ENCODE measurements around the gene PLCXD3.
"Not testable (repeated sequence)": the region's sequence is repeated elsewhere in the genome, so short reads cannot be mapped to it uniquely, and the experiment has no call there.

Gene PLCXD3

GRCh38 chr5:41508696-41509398, 1.6 kb downstream of the PLCXD3 start:
- H3K4me3 ChIP-seq (ENCODE audit: low read depth in 1 of 2, low read length in 1 of 2), result no peak overlapping the region
- TF ChIP-seq CTCF (IDR thresholded peaks at IDR 0.05), result no peak
- H3K4me1 ChIP-seq (ENCODE audit: control insufficient read depth in 1 of 2, insufficient read depth in 1 of 2, low read depth in 1 of 2, low read length in 1 of 2), result no peaks in the 10 kb centered on the region
- H3K27me3 ChIP-seq, result peaks cover 30% of the 10 kb centered on the region
- no peaks in the 10 kb centered on the region for H3K36me3 ChIP-seq
- H3K27ac ChIP-seq, result no peak overlapping the region
- no peaks in the 10 kb centered on the region for H3K9me3 ChIP-seq

- Histone ChIP-seq H3K27me3 (peaks cover 30% of the 10 kb centered on the region), H3K9me3 (no peaks in the 10 kb centered on the region), H3K4me3 (ENCODE audit: low read depth in 1 of 2, low read length in 1 of 2) (no peak overlapping the region), H3K36me3 (no peaks in the 10 kb centered on the region), H3K27ac (no peak overlapping the region), H3K4me1 (ENCODE audit: control insufficient read depth in 1 of 2, insufficient read depth in 1 of 2, low read depth in 1 of 2, low read length in 1 of 2) (no peaks in the 10 kb centered on the region)
- TF ChIP-seq CTCF (IDR thresholded peaks at IDR 0.05), result no peak
Measured at GRCh38 chr5:41508186-41508585, 2.2 kb downstream of the PLCXD3 start.

GRCh38 chr5:41507501-41507900, 2.9 kb downstream of the PLCXD3 start:
- Histone ChIP-seq H3K36me3 (no peaks in the 10 kb centered on the region), H3K4me1 (ENCODE audit: control insufficient read depth in 1 of 2, insufficient read depth in 1 of 2, low read depth in 1 of 2, low read length in 1 of 2) (no peaks in the 10 kb centered on the region), H3K27ac (no peak overlapping the region), H3K27me3 (peaks cover 30% of the 10 kb centered on the region), H3K4me3 (ENCODE audit: low read depth in 1 of 2, low read length in 1 of 2) (no peak overlapping the region), H3K9me3 (no peaks in the 10 kb centered on the region)
- TF ChIP-seq CTCF (IDR thresholded peaks at IDR 0.05), result no peak

- Histone ChIP-seq H3K4me1 (ENCODE audit: control insufficient read depth in 1 of 2, insufficient read depth in 1 of 2, low read depth in 1 of 2, low read length in 1 of 2) (no peaks in the 10 kb centered on the region), H3K27me3 (peaks cover 2% of the 10 kb centered on the region), H3K36me3 (no peaks in the 10 kb centered on the region), H3K27ac (no peak overlapping the region), H3K4me3 (ENCODE audit: low read depth in 1 of 2, low read length in 1 of 2) (no peak overlapping the region), H3K9me3 (no peaks in the 10 kb centered on the region)
- no peak for TF ChIP-seq CTCF (IDR thresholded peaks at IDR 0.05)
Measured at GRCh38 chr5:41503860-41504259, 6.5 kb downstream of the PLCXD3 start.

GRCh38 chr5:41503310-41503709, 7.1 kb downstream of the PLCXD3 start:
- Histone ChIP-seq H3K9me3 (no peaks in the 10 kb centered on the region), H3K36me3 (no peaks in the 10 kb centered on the region), H3K4me1 (ENCODE audit: control insufficient read depth in 1 of 2, insufficient read depth in 1 of 2, low read depth in 1 of 2, low read length in 1 of 2) (no peaks in the 10 kb centered on the region), H3K27me3 (no peaks in the 10 kb centered on the region), H3K4me3 (ENCODE audit: low read depth in 1 of 2, low read length in 1 of 2) (no peak overlapping the region), H3K27ac (no peak overlapping the region)
- TF ChIP-seq CTCF (IDR thresholded peaks at IDR 0.05), result no peak

- H3K36me3 ChIP-seq; H3K4me1 ChIP-seq (ENCODE audit: control insufficient read depth in 1 of 2, insufficient read depth in 1 of 2, low read depth in 1 of 2, low read length in 1 of 2); H3K27me3 ChIP-seq; H3K4me3 ChIP-seq (ENCODE audit: low read depth in 1 of 2, low read length in 1 of 2); H3K27ac ChIP-seq; H3K9me3 ChIP-seq: not testable (repeated sequence)
Measured at GRCh38 chr5:41493490-41494126, 16.8 kb downstream of the PLCXD3 start.
